Midbrain (tissue), 1 donor: ENCODE measurements around the gene GPATCH1.

Experiments
- DNase-seq: peaks from one replicate; lab custom pipeline; 2025; lab: John Stamatoyannopoulos, UW

The GPATCH1 gene

DNA sequence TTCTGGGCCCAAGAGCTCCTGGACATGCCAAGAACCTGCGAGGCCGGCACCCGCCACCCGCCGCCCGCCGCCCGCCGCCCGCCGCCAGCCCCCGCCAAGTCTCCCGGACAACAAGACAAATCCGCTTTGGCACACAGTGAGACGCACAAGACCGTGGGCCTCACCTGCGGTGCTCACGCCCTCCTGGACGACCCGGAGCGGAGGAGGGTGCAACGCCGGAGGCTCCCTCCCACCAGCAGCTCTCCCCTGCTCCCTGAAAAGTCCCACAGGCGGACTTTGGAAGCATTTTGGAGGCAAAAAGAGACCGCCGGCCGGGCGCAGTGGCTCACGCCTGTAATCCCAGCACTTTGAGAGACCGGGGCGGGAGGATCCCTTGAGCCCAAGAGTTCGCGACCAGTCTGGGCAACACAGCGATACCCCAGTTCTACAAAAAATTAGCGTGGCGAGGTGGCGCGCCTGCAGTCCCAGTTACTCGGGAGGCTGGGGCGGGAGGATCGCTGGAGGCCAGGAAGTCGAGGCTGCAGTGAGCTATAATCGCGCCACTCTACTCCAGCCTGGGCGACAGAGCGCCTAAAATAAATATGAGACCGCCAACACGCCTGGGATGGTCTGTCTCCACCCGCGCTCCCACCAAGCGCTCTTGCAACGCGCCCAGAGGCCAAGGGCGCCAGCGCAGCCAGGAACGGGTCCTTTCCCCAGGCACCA lies 17.1 kb upstream of the GPATCH1 start:
- no peak for DNase-seq

DNA sequence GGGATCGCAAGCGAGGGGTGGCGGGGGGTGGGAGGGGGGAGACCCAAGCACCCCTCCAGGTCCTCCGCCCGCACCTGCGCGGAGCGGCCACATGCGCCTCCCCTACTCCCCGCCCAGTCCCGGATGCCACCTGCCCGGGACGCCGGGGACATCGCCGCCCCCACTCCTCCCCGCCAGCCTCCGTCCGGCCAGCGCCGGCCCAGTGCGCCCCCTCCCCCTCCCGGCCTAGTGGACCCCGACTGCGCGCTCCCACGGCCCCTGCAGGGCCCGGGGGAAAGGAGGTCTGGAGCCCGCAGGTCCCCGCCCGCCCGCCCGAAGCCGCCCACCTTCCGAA lies 16.6 kb upstream of the GPATCH1 start:
- DNase-seq, result no peak

GRCh38 chr19:33064792-33065550 lies 16.0 kb upstream of the GPATCH1 start, which contains the start of gene RHPN2:
Gene RHPN2, minus strand, starts transcription at chr19:33064888. Its CDS starts 36 bp downstream, at chr19:33064852.
- peak; percentile 41 for DNase-seq

DNA sequence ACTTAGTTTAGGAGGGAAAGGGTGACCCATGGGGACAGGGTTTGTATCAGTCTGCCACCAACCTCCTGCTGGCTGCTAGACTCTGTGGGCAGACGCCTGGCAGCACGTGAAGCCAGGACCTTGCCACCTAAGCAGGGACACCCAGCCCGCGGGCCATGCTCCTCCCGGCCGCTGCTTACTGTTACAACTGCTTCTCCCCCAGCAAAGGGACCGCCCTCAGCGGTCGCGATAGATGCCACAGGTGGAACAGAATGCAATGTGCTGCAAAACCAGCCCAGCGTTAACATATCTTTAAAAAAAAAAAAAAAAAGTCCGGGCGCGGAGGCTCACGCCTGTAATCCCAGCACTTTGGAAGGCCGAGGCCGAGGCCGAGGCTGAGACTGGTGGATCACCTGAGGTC lies 14.4 kb upstream of the GPATCH1 start:
- DNase-seq, result no peak

GRCh38 chr19:33067121-33067520 lies 13.9 kb upstream of the GPATCH1 start:
- DNase-seq, result no peak

DNA sequence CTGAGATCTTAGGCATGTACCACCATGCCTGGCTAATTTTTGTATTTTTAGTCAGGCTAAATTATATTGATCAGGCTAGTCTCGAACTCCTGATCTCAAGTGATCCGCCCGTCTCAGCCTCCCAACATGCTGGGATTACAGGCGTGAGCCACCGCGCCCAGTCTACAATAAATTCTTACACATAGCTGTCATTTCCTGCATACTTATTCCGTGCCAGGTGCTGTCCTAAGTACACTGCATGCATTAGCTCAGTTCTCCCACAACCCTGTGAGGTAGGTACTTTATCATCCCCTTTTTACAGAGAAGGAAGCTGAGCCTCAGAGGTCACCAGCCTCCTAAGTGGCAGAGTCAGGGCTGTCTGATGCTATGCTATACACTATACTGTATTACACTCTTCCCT lies 9.1 kb upstream of the GPATCH1 start:
- DNase-seq, result no peak

GRCh38 chr19:33075519-33075918 lies 5.5 kb upstream of the GPATCH1 start:
- DNase-seq, result no peak

- DNase-seq, result no peak
These were observed 4.7 kb downstream of the GPATCH1 start for GRCh38 chr19:33085570-33086128.

DNA sequence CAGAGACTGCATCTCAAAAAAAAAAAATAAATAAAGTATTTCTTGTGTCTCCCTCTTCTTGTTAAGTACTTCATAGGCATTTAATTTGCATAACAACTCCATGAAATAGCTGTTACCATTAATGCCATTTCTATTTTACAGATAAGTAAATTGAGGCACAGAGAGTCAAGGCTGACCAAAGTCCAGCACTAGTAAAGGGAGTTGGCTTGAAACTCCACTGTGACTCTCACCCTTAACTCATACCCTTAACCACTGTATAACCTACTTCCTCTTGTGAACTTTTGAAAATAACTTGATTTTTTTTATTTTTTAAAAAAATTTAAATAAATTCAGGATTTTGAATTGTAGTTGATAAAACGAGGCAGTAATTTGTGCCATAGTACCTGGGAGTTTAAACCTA lies 6.0 kb downstream of the GPATCH1 start:
- no peak for DNase-seq

GRCh38 chr19:33089010-33089409 lies 8.0 kb downstream of the GPATCH1 start:
- DNase-seq, result no peak

- no peak for DNase-seq
These were observed 9.2 kb downstream of the GPATCH1 start for GRCh38 chr19:33090179-33090578.

- no peak for DNase-seq
These were observed 12.6 kb downstream of the GPATCH1 start for GRCh38 chr19:33093420-33094210.

- DNase-seq, result no peak
These were observed 13.6 kb downstream of the GPATCH1 start for GRCh38 chr19:33094436-33095067.

GRCh38 chr19:33096005-33096404 lies 15.0 kb downstream of the GPATCH1 start:
- no peak for DNase-seq

- no peak for DNase-seq
These were observed 17.1 kb downstream of the GPATCH1 start for GRCh38 chr19:33098055-33098534.

DNA sequence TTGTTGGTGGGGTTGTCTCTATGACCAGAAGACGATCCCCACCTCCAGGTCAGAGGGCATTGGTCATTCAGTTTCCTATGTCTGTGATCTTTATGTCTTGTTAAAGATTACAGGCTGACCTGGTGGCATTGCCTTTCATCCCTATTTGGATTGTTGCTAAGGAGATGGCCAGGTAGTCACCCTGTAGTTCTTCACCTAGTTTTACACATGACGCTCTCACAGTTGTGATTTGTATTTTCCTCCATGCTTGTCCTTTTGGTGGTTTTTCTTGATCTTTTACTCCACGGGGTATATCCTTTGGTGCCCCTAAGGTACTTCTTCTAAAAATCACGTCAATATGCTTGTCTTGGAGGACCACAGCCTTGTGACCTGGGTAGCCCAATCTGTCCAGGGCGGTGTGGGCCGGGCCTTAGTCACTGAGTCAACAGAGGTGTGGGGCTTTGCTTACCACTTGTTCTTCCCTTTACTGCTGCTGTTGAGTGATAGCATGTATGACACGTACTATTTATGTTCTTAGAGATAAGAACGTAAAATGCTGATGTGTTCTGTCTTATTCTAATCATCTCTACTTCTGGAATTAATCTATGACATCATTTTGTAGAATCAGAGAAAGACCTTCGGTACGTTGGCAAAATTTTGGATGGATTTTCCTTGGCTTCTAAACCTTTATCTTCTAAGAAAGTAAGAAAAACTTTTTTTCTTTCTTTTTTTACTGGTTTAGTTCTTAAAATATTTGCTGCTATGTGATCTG lies 20.1 kb downstream of the GPATCH1 start:
- DNase-seq, result no peak

- DNase-seq, result no peak
These were observed 21.9 kb downstream of the GPATCH1 start for GRCh38 chr19:33102893-33103292.

GRCh38 chr19:33108161-33108560 lies 27.2 kb downstream of the GPATCH1 start:
- no peak for DNase-seq

DNA sequence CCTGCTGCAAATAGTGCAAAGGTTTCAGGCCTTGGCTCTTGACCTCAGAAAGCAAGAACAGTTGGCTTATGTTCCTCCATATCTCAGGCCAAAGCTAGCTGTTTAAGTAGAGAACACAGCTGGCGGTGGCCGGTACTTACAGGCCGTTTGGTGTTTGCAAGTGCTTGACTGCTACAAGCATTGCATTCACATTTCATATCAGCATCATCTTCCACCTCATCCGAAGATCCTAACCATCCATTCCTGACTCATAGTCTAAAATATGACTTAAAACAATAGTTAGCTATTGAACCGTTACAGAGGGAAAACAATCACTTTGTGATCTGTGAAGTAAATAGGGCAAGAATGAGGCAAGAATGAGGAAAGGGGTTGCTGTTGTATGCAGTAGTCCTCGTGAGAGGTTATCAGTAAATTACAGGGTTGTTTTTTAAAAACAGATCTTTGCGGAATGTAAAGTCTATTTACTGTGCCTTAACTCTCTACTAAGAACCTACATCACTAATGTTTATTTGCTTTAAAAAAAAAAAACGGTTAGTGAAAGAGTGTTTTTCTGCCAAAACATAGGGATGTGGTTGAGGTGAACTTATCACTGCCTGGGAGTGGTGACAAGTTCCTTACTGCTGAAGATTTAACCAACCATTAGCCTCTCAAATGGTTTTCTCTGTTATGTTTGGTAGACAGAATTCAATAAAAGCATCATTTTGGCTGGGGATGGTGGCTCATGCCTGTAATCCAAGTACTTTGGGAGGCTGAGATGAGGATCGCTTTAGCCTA lies 29.3 kb downstream of the GPATCH1 start:
- no peak for DNase-seq

GRCh38 chr19:33111587-33111986 lies 30.6 kb downstream of the GPATCH1 start:
- DNase-seq, result no peak
